HepG2 (cell line): ENCODE measurements around the gene ANXA9. TPM values are rescaled to one million over a fixed set of nuclear protein-coding genes. Genes with fewer than 3 reads are reported as not detected.

Experiments used
- ATAC-seq: fragments of 200-7000 bp; cut with Tn5 transposase; 3 replicates; pipeline ENCODE4 v1.9.1; 2020; ENCODE audit warnings: mild to moderate bottlenecking, moderate library complexity
- BruUV-seq: library from RNA; stranded (reverse); fragments of 400-500 nt; replicated peaks from 2 replicates; lab custom pipeline; 2021; lab: Mats Ljungman, UMichigan
- CTCF ChIA-PET: fragments of 300-600 bp; formaldehyde crosslinking; extraction: SDS; loops from one replicate; lab custom pipeline; 2021; ENCODE audit warnings: low total read pairs, inconsistent platforms, low intra/inter-chr PET ratio; lab: Yijun Ruan, JAX
- POLR2A ChIA-PET: fragments of 350-600 bp; sonication (Branson Sonifier 250); formaldehyde crosslinking; loops from one replicate; lab custom pipeline; 2020; ENCODE audit warnings: antibody characterized with exemption, inconsistent platforms; lab: Yijun Ruan, JAX
- DNase-seq: peaks from one replicate; pipeline ENCODE4 v3.0.0-alpha.2; 2015; ENCODE audit warnings: low spot score
- FAIRE-seq: peaks from 3 replicates; lab custom pipeline; 2011; peaks lifted over from hg19 to GRCh38; lab: Jason Lieb, UNC
- H2AFZ ChIP-seq: one replicate; pipeline ENCODE4 v1.6.1; 2011; ENCODE audit warnings: low read length, inconsistent platforms
- H3K27ac ChIP-seq: fragments of 300-600 bp; 3 replicates; pipeline ENCODE4 v1.8.0; 2011; ENCODE audit warnings: mixed run types, mild to moderate bottlenecking, mixed read lengths, low read length, inconsistent platforms; ENCODE audit not compliant: insufficient read depth; ENCODE audit errors: extremely low read length
- H3K27me3 ChIP-seq, 2 experiments: fragments of 200-600 bp in 1 of 2; 2 replicates in 1 of 2; 3 replicates in 1 of 2; pipeline versions ENCODE4 v1.6.0 to v1.8.0; 2011; ENCODE audit warnings: low read length in 2 of 2, mild to moderate bottlenecking in 2 of 2, moderate library complexity in 2 of 2, inconsistent platforms in 1 of 2; ENCODE audit not compliant: insufficient read depth in 2 of 2, control insufficient read depth in 1 of 2
- H3K36me3 ChIP-seq, 2 experiments: fragments of 200-600 bp in 1 of 2; replicated peaks in 1 of 2; 2 replicates in 1 of 2; 3 replicates in 1 of 2; pipeline versions ENCODE4 v1.5.1 to v1.8.0; 2011; ENCODE audit warnings: low read length in 2 of 2, inconsistent platforms in 1 of 2; ENCODE audit not compliant: insufficient read depth in 2 of 2, control insufficient read depth in 1 of 2
- H3K4me1 ChIP-seq: 2 replicates; pipeline ENCODE4 v1.5.1; 2012; ENCODE audit warnings: low read length, inconsistent platforms; ENCODE audit not compliant: insufficient read depth
- H3K4me2 ChIP-seq: 2 replicates; pipeline ENCODE4 v1.6.0; 2011; ENCODE audit warnings: low read depth, low read length, inconsistent platforms
- H3K4me3 ChIP-seq, 3 experiments: fragments of 200-600 bp in 1 of 3; sonication (generic), shearing (Covaris generic) in 1 of 3; replicated peaks in 1 of 3; 2 replicates each; pipeline ENCODE4 v1.5.1; 2011 to 2016; ENCODE audit warnings: low read length in 3 of 3, inconsistent platforms in 2 of 3, low read depth in 2 of 3, mild to moderate bottlenecking in 2 of 3, control low read depth in 1 of 3, mixed read lengths in 1 of 3; ENCODE audit not compliant: insufficient read depth in 1 of 3
- H3K79me2 ChIP-seq: one replicate; pipeline ENCODE4 v1.6.1; 2011; ENCODE audit warnings: low read length, inconsistent platforms; ENCODE audit not compliant: insufficient read depth
- H3K9ac ChIP-seq: 2 replicates; pipeline ENCODE4 v1.6.0; 2011; ENCODE audit warnings: mild to moderate bottlenecking, low read depth, low read length, inconsistent platforms; ENCODE audit not compliant: insufficient read depth
- H3K9me3 ChIP-seq: 2 replicates; pipeline ENCODE4 v1.5.1; 2012; ENCODE audit warnings: mild to moderate bottlenecking, low read length
- H4K20me1 ChIP-seq: 2 replicates; pipeline ENCODE4 v1.6.0; 2011; ENCODE audit warnings: inconsistent platforms, mild to moderate bottlenecking, low read length, moderate library complexity; ENCODE audit not compliant: insufficient read depth
- ASH2L ChIP-seq: fragments of 300-600, 200-600 bp; sonication (generic); IDR thresholded peaks from 2 replicates; pipeline ENCODE4 v1.7.0; 2017; ENCODE audit warnings: low read depth, mild to moderate bottlenecking, moderate library complexity, mixed read lengths, low read length; ENCODE audit not compliant: insufficient read length
- CEBPB ChIP-seq: IDR thresholded peaks from 2 replicates; pipeline ENCODE4 v1.6.1; 2011; ENCODE audit warnings: low read depth, low read length, improper control_type of control experiment, borderline replicate concordance
- ETV5 ChIP-seq: IDR thresholded peaks from 2 replicates; pipeline ENCODE4 v1.6.1; 2018; ENCODE audit warnings: missing biosample characterization, missing genetic modification reagents, inconsistent platforms, borderline replicate concordance
- FOXA1 ChIP-seq, 2 experiments: fragments of 450-650 bp in 1 of 2; sonication (generic) in 1 of 2; formaldehyde crosslinking in 1 of 2; IDR thresholded peaks; 2 replicates each; pipeline versions ENCODE4 v1.4.0 to v1.6.1; 2016 to 2020; ENCODE audit warnings: missing genetic modification reagents in 1 of 2
- FOXA3 ChIP-seq: IDR thresholded peaks from 2 replicates; pipeline ENCODE4 v1.6.1; 2016; ENCODE audit warnings: missing genetic modification reagents, missing compliant biosample characterization
- NR2F2 ChIP-seq: IDR thresholded peaks from 2 replicates; pipeline ENCODE4 v1.6.1; 2012; ENCODE audit warnings: low read depth, inconsistent platforms, borderline replicate concordance
- RORA ChIP-seq: sonication (generic); formaldehyde crosslinking; IDR thresholded peaks from 2 replicates; pipeline ENCODE4 v1.5.0; 2020; ENCODE audit warnings: mild to moderate bottlenecking, missing genetic modification reagents, moderate library complexity
- SMAD3 ChIP-seq: sonication (generic); formaldehyde crosslinking; IDR thresholded peaks from 2 replicates; pipeline ENCODE4 v1.4.0; 2020; ENCODE audit warnings: missing genetic modification reagents
- SMARCE1 ChIP-seq: fragments of 450-650 bp; IDR thresholded peaks from 2 replicates; pipeline ENCODE4 v1.6.1; 2017; ENCODE audit warnings: borderline replicate concordance
- SMC3 ChIP-seq: IDR thresholded peaks from 2 replicates; pipeline ENCODE4 v1.6.1; 2011; ENCODE audit warnings: low read length, improper control_type of control experiment
- STAG1 ChIP-seq: sonication (generic); formaldehyde crosslinking; IDR thresholded peaks from 2 replicates; pipeline ENCODE4 v1.4.0; 2020; ENCODE audit warnings: missing genetic modification reagents
- XRCC5 ChIP-seq: fragments of 200-400 bp; formaldehyde crosslinking; optimal IDR thresholded peaks from 2 replicates; pipeline ENCODE3; 2017; ENCODE audit warnings: mild to moderate bottlenecking, low read length
- ZNF253 ChIP-seq: sonication (generic); formaldehyde crosslinking; IDR thresholded peaks from 2 replicates; pipeline ENCODE4 v1.8.0; 2022; ENCODE audit warnings: mild to moderate bottlenecking, missing genetic modification reagents, borderline replicate concordance
- ZNF337 ChIP-seq: sonication (generic); formaldehyde crosslinking; IDR thresholded peaks from 2 replicates; pipeline ENCODE4 v1.5.1; 2020; ENCODE audit warnings: missing genetic modification reagents, low read depth, mild to moderate bottlenecking, borderline replicate concordance
- ZNF644 ChIP-seq: IDR thresholded peaks from 2 replicates; pipeline ENCODE4 v1.6.1; 2016; ENCODE audit warnings: low read depth
- WGBS: methylation state at CpG from one replicate; pipeline ENCODE4 v1.1.6; 2017; ENCODE audit warnings: low lambda C conversion rate; 5-methylcytosine and 5-hydroxymethylcytosine counted together
- in situ Hi-C: cut with HindIII; loops from 2 replicates; pipeline ENCODE4 v1.10.0; 2017; ENCODE audit warnings: low pct_unique_long_range_greater_than_20kb; ENCODE audit not compliant: extremely low pct_ligation_motif_present
- intact Hi-C: fragments of 100-400 bp; cut with micrococcal nuclease; formaldehyde crosslinking; loops from one replicate; pipeline ENCODE4 v1.10.0; 2022; ENCODE audit not compliant: unreplicated experiment
- polyA plus RNA-seq, 8 experiments: library from polyadenylated mRNA; depleted of rRNA in 3 of 8; stranded (reverse) in 7 of 8; unstranded in 1 of 8; fragments of >200 nt; fragmentation: Illumina TruSeq in 4 of 8; extraction: Trizol in 4 of 8; gene quantifications; 2 replicates each; pipeline versions ENCODE4 v1.2.1 to v1.2.3, GENCODE V29; 2011 to 2016; ENCODE audit warnings: low read depth in 4 of 8, missing spikeins in 1 of 8, mixed read lengths in 1 of 8; ENCODE audit not compliant: insufficient read depth in 1 of 8
- total RNA-seq, 5 experiments: library from RNA; depleted of rRNA; stranded (reverse); fragments of >200 nt; fragmentation: Illumina TruSeq; extraction: Trizol; gene quantifications; 2 replicates each; pipeline ENCODE4 v1.2.3, GENCODE V29; 2016; ENCODE audit warnings: low read depth in 1 of 5
- TF ChIP-seq, protein P1 (sequence below): sonication (generic); formaldehyde crosslinking; IDR thresholded peaks from 2 replicates; pipeline ENCODE4 v1.8.0; 2022; ENCODE audit warnings: missing genetic modification reagents, low read depth, mild to moderate bottlenecking, borderline replicate concordance
- TF ChIP-seq, protein P2 (sequence below), 2 experiments: sonication (generic) in 1 of 2; formaldehyde crosslinking in 1 of 2; IDR thresholded peaks; 2 replicates each; pipeline versions ENCODE4 v1.4.0 to v1.6.1; 2018 to 2020; ENCODE audit warnings: missing genetic modification reagents in 2 of 2, borderline replicate concordance in 1 of 2, low read depth in 1 of 2, mild to moderate bottlenecking in 1 of 2, missing biosample characterization in 1 of 2

The ANXA9 gene
- total and polyA plus RNA-seq, 2 of the 13 experiments (the other 11 are each of a cell fraction or from before 2014, with no cell fraction given): 13.3 to 23.9 TPM

DNA sequence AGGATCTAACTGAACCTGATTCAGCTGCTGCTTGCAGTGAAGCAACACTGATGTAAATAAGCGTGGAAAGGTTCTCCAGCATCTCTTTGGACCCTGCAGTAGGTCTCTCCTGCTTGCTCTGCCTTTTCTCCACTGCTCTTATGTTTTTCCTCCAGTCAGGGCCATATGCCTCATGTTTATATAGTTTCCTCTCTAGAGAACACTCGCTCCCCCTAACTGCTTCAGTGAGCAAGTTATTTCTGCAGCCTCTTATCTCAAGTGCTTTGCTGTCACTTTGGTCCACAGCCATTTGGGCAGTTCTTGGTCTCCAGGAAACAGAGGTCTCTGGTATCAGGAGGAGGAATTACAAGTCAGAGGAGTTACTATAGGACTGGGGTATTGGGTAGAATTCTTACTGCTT is 31.4 kb downstream of the ANXA9 start:
- Histone ChIP-seq H3K36me3 (no peaks in the 10 kb centered on the region; a peak in 1 of 5 replicates), H3K4me3 (peak overlapping the region; percentile 18 to 44 (median 39); a peak in 4 of 6 replicates), H3K4me2 (peak overlapping the region; percentile 80), H4K20me1 (no peaks in the 10 kb centered on the region), H3K79me2 (peaks cover 18% of the 10 kb centered on the region), H3K27me3 (no peaks in the 10 kb centered on the region; a peak in 1 of 5 replicates), H3K4me1 (peaks cover 61% of the 10 kb centered on the region), H3K9ac (peak overlapping the region; percentile 78), H2AFZ (no peak overlapping the region), H3K27ac (peak overlapping the region; percentile 99)
- 0% methylated on average over 2 of the region's 2 CpGs for WGBS
- intact Hi-C loops: loop anchor here (2.0 to 5.0 kb wide), 2 partner anchors 45 to 134 kb away; partner anchors contain the start of genes CDC42SE1 and SEMA6C
- ChIA-PET POLR2A (interaction anchor here (0.6 to 4.0 kb wide), 16 partner anchors 10 to 434 kb away, joined by 3 to 21 read pairs (median 4); partner anchors contain the start of genes ANXA9, C1orf56, CDC42SE1 and CERS2), CTCF (interaction anchor here (0.8 to 1.3 kb wide), 2 partner anchors 11 to 34 kb away, joined by 3 to 6 read pairs; no protein-coding TSS in a partner anchor)
- DNase-seq: peak; percentile 68
- ATAC-seq: peak; percentile 58
- FAIRE-seq: no peak
- in situ Hi-C loops: no loop called here
- TF ChIP-seq XRCC5 (peak; percentile 1), ZNF644 (CRISPR knock-in tag) (0 out of 2 replicates have a peak, but pooled peaks have one; percentile 10), FOXA3 (no peak), CEBPB (peak; percentile 72; the same call in 1 of the 2 replicates), RORA (0 out of 2 replicates have a peak, but pooled peaks have one; percentile 18), NR2F2 (peak; percentile 14), ASH2L (peak; percentile 9), STAG1 (CRISPR knock-in tag) (0 out of 2 replicates have a peak, but pooled peaks have one; percentile 4), ZNF337 (no peak), ZNF253 (CRISPR knock-in tag) (no peak), SMAD3 (CRISPR knock-in tag) (no peak), SMC3 (peak; percentile 15; the same call in 1 of the 2 replicates), FOXA1 (IDR thresholded peaks at IDR 0.05) (no peak), FOXA1 (CRISPR knock-in tag; IDR thresholded peaks at IDR 0.05) (peak; percentile 47), ETV5 (no peak), SMARCE1 (no peak)
- TF ChIP-seq, protein P1, sequence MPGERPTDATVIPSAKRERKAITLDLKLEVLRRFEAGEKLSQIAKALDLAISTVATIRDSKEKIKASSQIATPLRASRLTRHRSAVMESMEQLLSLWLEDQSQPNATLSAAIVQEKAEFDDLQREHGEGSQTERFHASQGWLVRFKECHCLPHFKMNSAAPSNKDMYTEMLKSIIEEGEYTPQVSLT (CRISPR knock-in tag): no peak
- TF ChIP-seq, protein P2, sequence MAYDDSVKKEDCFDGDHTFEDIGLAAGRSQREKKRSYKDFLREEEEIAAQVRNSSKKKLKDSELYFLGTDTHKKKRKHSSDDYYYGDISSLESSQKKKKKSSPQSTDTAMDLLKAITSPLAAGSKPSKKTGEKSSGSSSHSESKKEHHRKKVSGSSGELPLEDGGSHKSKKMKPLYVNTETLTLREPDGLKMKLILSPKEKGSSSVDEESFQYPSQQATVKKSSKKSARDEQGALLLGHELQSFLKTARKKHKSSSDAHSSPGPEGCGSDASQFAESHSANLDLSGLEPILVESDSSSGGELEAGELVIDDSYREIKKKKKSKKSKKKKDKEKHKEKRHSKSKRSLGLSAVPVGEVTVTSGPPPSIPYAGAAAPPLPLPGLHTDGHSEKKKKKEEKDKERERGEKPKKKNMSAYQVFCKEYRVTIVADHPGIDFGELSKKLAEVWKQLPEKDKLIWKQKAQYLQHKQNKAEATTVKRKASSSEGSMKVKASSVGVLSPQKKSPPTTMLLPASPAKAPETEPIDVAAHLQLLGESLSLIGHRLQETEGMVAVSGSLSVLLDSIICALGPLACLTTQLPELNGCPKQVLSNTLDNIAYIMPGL (CRISPR knock-in tag; IDR thresholded peaks at IDR 0.05; ENCODE audit: borderline replicate concordance in 1 of 2, low read depth in 1 of 2): 0 out of 4 replicates have a peak, but pooled peaks of 1 of the 2 experiments have one; percentile 3
- TF ChIP-seq, all 625 proteins: peak for 10
- no peaks in the 10 kb centered on the region for H3K9me3 ChIP-seq
- TSS peak; percentile 51 for BruUV-seq
